Measurements from ENCODE around the gene TMIGD2.

Gene TMIGD2

DNA sequence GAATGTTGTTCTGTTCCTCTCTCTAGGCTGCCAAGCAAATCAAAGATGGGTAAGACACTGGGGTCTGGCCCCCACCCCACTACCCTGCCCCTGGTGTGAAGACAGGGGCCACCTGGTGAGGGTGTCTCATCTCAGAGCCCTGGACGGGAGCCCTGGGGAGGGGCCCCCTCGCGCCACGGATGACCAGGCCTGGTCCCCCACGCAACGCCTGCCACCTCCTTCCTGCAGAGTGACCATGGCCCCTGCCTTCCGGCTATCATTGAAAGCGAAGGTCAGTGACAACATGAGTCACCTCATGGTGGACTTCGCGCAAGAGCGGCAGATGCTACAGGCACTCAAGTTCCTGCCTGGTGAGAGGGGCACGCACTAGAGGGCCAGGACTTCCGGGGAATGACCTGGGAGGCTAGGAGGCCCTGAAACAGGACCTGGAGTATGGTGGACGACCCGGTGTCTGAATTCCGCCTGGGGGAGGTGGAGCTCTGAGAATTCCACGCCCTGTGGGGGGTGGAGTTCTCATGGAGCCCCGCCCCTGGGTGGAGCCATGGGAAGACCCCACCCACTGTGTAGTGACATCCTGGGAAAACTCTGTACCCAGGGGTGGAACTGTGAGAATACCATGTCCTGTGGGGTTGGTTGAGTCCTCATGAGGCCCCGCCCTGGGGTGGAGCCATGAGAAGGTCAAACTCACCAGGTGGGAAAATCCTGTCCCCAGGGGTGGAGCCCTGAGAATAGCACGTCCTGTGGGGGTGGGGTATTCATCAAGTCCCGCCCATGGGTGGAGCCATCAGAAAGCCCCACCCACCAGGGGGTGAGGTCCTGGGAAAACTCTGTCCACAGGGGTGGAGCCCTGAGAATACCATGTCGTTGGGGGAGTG, 8.3 kb upstream of the TMIGD2 start:
- TF ChIP-seq POLR2A (IDR thresholded peaks at IDR 0.05; ENCODE audit: extremely low read depth, insufficient read length) (no peak), MYC (IDR thresholded peaks at IDR 0.05; ENCODE audit: low read depth, low read length) (no peak)
- TF ChIP-seq, protein P1, sequence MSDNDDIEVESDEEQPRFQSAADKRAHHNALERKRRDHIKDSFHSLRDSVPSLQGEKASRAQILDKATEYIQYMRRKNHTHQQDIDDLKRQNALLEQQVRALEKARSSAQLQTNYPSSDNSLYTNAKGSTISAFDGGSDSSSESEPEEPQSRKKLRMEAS (IDR thresholded peaks at IDR 0.05; ENCODE audit: low read depth, low read length): no peak
- TF ChIP-seq, protein P2, sequence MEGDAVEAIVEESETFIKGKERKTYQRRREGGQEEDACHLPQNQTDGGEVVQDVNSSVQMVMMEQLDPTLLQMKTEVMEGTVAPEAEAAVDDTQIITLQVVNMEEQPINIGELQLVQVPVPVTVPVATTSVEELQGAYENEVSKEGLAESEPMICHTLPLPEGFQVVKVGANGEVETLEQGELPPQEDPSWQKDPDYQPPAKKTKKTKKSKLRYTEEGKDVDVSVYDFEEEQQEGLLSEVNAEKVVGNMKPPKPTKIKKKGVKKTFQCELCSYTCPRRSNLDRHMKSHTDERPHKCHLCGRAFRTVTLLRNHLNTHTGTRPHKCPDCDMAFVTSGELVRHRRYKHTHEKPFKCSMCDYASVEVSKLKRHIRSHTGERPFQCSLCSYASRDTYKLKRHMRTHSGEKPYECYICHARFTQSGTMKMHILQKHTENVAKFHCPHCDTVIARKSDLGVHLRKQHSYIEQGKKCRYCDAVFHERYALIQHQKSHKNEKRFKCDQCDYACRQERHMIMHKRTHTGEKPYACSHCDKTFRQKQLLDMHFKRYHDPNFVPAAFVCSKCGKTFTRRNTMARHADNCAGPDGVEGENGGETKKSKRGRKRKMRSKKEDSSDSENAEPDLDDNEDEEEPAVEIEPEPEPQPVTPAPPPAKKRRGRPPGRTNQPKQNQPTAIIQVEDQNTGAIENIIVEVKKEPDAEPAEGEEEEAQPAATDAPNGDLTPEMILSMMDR (IDR thresholded peaks at IDR 0.05; ENCODE audit: low read depth, low read length): no peak
- DNase-seq (ENCODE audit: low read depth): no peak
- H3K4me3 ChIP-seq (ENCODE audit: low read depth, low read length): no peak overlapping the region

DNA sequence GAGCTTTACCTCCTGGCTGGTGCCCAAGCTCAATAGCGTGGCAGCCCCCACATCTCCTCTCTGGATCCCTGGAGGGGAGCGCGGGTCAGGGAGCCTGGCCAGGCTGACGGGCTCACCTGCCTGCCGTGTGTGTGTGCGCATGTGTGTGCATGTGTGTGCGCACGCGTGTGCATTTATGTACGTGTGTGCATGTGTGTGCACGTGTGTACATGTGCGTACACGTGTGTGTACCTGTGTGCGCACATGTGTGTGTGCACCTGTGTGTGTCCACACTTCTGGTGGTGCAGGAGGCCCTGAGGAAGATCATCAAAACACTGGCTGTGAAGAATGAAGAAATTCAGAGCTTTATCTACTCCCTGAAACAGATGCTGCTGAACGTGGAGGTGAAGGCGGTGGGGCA, 3.5 kb upstream of the TMIGD2 start:
- no peak for TF ChIP-seq MYC (IDR thresholded peaks at IDR 0.05; ENCODE audit: low read depth, low read length)
- TF ChIP-seq, protein P1 (IDR thresholded peaks at IDR 0.05; ENCODE audit: low read depth, low read length): no peak
- TF ChIP-seq POLR2A (IDR thresholded peaks at IDR 0.05; ENCODE audit: extremely low read depth, insufficient read length): no peak
- TF ChIP-seq, protein P2 (IDR thresholded peaks at IDR 0.05; ENCODE audit: low read depth, low read length): no peak

DNA sequence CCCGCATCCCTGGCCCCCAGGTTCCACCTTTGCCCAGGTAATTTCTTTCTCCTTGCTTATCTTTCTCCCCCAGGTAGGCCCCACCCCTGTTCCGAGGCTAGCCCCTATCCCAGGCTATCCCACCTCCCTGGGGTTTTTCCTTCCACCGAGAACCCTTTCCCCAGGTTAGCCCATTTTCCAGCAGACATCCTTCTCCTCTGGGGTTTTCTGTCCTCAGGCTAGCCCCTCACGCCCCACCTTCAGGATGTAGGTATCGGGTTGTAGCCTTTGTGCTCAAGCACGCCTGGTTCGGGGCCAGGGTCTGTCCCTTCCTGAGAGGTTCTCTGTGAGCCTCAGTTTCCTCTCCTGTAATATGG, 3.0 kb upstream of the TMIGD2 start:
- no peak for DNase-seq (ENCODE audit: low read depth)
- no peak overlapping the region for H3K4me3 ChIP-seq (ENCODE audit: low read depth, low read length)
- TF ChIP-seq, protein P2 (IDR thresholded peaks at IDR 0.05; ENCODE audit: low read depth, low read length): no peak
- TF ChIP-seq, protein P1 (IDR thresholded peaks at IDR 0.05; ENCODE audit: low read depth, low read length): no peak
- TF ChIP-seq POLR2A (IDR thresholded peaks at IDR 0.05; ENCODE audit: extremely low read depth, insufficient read length) (no peak), MYC (IDR thresholded peaks at IDR 0.05; ENCODE audit: low read depth, low read length) (no peak)

More for the DNA sequence above, 3.5 kb upstream of the TMIGD2 start:
- H3K4me3 ChIP-seq (ENCODE audit: low read depth, low read length): no peak overlapping the region
- DNase-seq (ENCODE audit: low read depth): no peak

DNA sequence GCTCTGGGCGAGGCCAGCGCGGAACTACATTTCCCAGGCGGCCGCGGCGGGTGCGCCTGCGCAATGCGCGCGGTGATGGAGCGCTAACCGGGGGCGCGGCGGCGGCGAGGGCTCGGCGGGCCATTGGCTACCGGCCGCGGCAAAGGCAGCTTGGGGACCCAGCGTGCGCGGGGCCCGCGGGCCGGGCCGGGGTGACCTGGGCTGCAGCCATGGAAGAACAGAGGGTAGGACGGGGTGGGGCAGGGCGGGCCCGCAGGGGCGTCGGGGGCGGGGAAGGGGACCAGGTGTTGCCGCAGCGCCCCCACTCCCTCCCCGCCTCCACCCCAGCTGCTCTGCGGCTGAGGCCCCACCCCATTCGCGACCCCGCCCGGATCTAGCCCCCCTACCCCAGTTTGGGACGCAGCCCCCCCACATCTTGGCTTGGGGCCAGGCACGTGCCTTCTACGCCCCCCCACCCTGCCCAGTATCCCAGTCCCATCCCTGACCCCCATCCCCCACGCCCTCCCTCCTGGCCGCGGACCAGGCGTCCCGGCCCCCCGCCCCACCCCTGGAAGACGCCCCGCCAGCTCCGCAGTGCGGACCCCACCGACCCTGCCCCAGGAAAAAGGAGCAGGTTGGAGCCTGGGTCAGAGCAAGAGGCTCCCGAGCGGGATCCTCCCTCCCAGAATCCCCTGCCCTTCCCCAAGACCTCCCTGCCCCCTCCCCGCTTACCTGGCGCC, 2.5 kb upstream of the TMIGD2 start, which contains the start of gene FSD1:
Gene FSD1, plus strand, starts transcription at position 61 of the 719 bp plus-strand sequence. Its CDS starts 149 bp downstream, at position 210.
- H3K4me3 ChIP-seq (ENCODE audit: low read depth, low read length): no peak within 1 kb of the TSS
- peak; percentile 21 for DNase-seq (ENCODE audit: low read depth)
- TF ChIP-seq, protein P2 (IDR thresholded peaks at IDR 0.05; ENCODE audit: low read depth, low read length): no peak
- TF ChIP-seq POLR2A (IDR thresholded peaks at IDR 0.05; ENCODE audit: extremely low read depth, insufficient read length) (no peak), MYC (IDR thresholded peaks at IDR 0.05; ENCODE audit: low read depth, low read length) (no peak)
- TF ChIP-seq, protein P1 (IDR thresholded peaks at IDR 0.05; ENCODE audit: low read depth, low read length): no peak

DNA sequence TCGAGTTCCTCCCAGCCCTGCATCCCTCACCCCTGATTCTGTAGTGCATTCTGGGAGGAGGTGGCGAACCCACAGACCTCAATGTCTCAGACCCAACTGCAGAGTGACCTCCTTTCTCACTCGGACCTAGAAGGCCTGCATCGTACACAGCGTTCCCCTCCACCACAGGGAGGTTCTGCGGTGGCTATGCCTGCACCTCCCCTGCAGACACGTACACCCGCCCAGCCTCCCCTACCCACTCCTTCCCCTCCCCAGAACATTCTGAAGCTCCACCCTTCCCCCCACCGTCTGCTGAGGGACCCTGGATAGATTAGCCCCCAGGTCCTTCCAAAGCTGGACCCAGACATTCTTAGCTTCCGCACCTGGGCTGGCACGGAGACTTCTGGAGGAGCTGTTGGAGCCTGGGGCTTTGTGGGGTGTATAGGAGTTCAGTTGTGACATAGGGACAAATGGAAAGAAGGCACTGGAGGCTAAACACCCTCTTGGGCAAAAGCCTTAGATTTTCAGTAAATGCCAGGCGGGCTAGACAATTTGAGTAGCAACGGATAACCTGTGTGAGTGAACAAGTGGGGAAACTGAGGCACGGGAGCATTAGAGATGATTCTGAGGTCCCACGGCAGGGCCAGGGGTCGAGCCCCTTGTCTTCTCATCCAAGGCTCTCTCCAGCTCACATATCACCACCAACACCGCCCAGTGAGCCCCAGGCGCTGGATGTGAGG, 1.8 kb upstream of the TMIGD2 start:
- TF ChIP-seq, protein P1 (IDR thresholded peaks at IDR 0.05; ENCODE audit: low read depth, low read length): no peak
- TF ChIP-seq, protein P2 (IDR thresholded peaks at IDR 0.05; ENCODE audit: low read depth, low read length): no peak
- no peak for TF ChIP-seq MYC (IDR thresholded peaks at IDR 0.05; ENCODE audit: low read depth, low read length)
- TF ChIP-seq POLR2A (IDR thresholded peaks at IDR 0.05; ENCODE audit: extremely low read depth, insufficient read length): no peak
- H3K4me3 ChIP-seq (ENCODE audit: low read depth, low read length): no peak overlapping the region
- no peak for DNase-seq (ENCODE audit: low read depth)

All from NB4 (cell line).